IPS-18c (cell line): ENCODE measurements around the gene KCNIP2.

Source experiments
- H3K4me3 ChIP-seq: 2 replicates; pipeline ENCODE4 v1.7.0; 2013; ENCODE audit warnings: low read depth, mild to moderate bottlenecking, low read length, moderate library complexity; ENCODE audit not compliant: insufficient read depth
- H3K9me3 ChIP-seq: one replicate; pipeline ENCODE4 v1.6.1; 2013; ENCODE audit warnings: mild to moderate bottlenecking, low read length, moderate library complexity; ENCODE audit not compliant: control insufficient read depth, insufficient read depth

The KCNIP2 gene

DNA sequence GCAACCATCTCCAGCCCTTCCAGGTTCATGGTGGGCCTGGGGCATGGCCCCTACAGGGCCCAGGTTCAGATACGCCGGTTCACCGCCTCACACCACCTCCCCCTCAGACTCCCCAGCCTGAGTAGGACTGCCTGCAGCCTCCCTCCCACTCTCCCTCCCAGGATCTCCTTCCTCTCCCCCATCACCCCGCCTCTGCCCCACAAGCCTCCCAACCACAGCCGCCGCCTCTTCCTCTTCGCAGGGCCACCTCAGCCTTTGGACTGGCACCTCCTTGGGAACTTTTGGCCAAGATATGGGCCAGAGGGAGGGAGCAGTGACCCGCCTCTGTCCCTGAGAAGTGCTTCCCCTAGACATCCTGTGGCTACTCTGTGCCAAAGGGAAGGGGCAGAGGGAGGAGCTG lies 9.3 kb downstream of the KCNIP2 start:
- H3K4me3 ChIP-seq, result no peak overlapping the region
- peaks cover 2% of the 10 kb centered on the region for H3K9me3 ChIP-seq

DNA sequence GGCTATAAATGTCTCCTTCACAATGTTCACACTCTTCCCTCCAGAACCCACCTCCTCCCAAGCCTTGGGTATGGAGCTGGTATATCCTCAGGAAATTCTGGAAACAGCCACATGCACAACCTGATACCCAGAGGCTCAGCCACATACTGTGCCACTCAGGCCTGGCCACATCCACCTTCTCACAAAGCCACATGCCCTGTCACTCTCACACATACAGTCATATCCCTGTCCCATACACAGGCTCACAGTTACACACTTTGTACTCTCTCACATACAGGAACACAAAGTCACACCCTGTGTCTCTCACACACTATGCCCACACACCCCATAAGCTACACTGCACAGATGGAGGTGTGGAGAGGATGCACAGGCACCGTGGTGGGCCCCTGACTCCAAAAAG lies 10.1 kb downstream of the KCNIP2 start:
- H3K4me3 ChIP-seq, result no peak overlapping the region
- peaks cover 2% of the 10 kb centered on the region for H3K9me3 ChIP-seq

DNA sequence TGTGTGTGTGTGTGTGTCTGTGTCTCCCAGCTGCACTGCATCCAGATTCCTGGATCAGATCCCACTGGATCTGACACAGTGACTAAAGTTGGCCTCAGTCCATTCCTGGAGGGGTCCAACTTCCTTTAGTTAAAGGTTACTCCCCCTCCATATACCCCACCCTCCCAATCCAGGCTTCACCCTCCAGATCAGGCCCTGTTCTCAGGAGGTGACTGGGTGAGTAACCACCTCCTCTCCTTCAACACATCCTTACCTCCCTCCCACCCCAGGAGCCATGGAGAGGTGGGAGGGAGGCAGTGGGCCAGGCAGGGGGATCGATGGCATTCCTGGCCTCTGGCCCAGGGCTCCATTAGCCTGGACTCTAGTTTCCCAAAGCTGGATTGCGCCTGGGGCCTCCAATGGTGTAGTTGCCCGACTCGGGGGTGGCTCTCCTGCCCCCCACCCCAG lies 11.3 kb downstream of the KCNIP2 start:
- Histone ChIP-seq H3K9me3 (peaks cover 2% of the 10 kb centered on the region), H3K4me3 (no peak overlapping the region; the same call in 1 of the 2 replicates)

- Histone ChIP-seq H3K9me3 (peaks cover 1% of the 10 kb centered on the region), H3K4me3 (peak overlapping the region; percentile 61)
Observed at GRCh38 chr10:101831169-101831811, 12.3 kb downstream of the KCNIP2 start.

- peak overlapping the region; percentile 61 for H3K4me3 ChIP-seq
- no peaks in the 10 kb centered on the region for H3K9me3 ChIP-seq
Observed at GRCh38 chr10:101830322-101831168, 13.1 kb downstream of the KCNIP2 start.

DNA sequence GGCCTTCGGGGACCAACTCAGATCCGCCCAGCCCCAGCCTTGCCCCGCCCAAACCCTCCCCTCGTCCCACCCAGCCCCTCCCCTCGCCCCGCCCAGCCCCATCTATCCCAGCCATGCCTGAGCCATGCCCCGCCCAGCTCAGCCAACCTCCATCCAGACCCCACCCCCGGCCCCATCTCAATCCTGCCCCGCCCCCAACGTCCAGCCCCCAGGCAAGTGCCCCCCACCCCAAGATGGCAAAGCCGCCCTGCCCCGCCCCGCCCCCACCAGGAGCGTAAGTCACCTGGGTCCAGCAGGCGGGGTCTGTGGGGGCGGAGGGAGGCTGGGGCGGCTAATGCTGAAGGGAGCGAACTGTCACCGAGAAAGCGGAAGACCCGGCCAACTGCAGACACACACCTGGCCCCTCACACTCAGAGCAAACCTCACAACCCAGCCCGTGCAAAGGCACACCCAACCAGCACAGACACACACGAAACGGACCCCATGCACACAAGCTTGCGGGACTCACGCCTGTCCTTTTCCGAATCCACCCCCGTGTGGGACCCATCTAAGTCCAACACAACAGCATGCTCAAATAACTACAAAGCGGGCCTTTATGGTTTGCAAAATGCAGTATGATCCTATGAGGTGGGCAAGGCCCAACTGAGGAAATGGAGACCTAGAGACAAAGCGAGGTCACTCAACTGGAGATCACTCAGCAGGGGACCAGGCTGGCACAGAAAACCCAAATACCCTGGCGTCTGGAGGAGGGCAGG lies 13.9 kb downstream of the KCNIP2 start:
- H3K9me3 ChIP-seq, result no peaks in the 10 kb centered on the region
- H3K4me3 ChIP-seq, result peak overlapping the region; percentile 61; the same call in 1 of the 2 replicates

GRCh38 chr10:101828766-101829551 lies 14.6 kb downstream of the KCNIP2 start:
- peak overlapping the region; percentile 46; the same call in 1 of the 2 replicates for H3K4me3 ChIP-seq
- H3K9me3 ChIP-seq, result peaks cover 2% of the 10 kb centered on the region

- no peak overlapping the region for H3K4me3 ChIP-seq
- peaks cover 2% of the 10 kb centered on the region for H3K9me3 ChIP-seq
Observed at GRCh38 chr10:101827919-101828600, 15.5 kb downstream of the KCNIP2 start.

GRCh38 chr10:101826852-101827434 lies 16.7 kb downstream of the KCNIP2 start:
- Histone ChIP-seq H3K4me3 (no peak overlapping the region), H3K9me3 (peaks cover 2% of the 10 kb centered on the region)

- H3K4me3 ChIP-seq, result no peak overlapping the region
- peaks cover 2% of the 10 kb centered on the region for H3K9me3 ChIP-seq
Observed at GRCh38 chr10:101824736-101825135, 18.9 kb downstream of the KCNIP2 start.

DNA sequence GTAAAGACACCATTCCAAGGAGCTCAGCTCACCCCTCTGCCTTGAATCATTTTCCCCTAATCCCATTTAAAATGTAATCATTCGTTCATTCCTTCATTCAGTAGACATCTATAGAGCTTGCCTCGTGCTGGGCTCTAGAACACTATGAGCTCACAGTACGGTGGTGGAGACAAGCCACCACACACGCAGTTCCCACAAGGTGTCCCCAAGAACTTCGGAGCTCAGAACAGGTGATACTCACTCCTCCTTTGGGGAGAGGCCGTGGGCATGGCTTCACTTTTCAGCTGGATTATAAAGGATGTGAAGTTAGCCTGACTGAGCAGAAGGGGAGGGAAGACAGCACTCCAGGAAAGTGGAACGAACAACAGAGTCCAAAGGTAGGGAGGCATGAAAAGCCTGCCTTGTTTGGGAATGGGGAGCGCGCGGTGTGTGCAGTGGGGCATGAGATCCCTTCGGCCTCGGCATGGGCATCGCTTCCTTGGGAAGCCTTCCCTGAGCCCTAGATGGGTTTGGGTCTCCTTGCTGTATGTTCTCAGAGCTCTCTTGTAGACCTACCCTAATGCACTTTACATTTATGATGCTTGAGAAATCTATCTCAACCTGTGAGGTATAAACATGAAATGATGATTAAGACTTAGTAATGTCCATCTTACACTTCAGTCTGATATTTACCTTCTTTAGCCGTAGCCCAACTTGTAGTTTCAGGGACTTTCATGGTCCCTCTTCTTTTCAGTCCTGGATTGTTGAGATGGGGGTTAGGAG lies 24.5 kb downstream of the KCNIP2 start:
- H3K4me3 ChIP-seq, result peak overlapping the region; percentile 60
- H3K9me3 ChIP-seq, result no peaks in the 10 kb centered on the region

DNA sequence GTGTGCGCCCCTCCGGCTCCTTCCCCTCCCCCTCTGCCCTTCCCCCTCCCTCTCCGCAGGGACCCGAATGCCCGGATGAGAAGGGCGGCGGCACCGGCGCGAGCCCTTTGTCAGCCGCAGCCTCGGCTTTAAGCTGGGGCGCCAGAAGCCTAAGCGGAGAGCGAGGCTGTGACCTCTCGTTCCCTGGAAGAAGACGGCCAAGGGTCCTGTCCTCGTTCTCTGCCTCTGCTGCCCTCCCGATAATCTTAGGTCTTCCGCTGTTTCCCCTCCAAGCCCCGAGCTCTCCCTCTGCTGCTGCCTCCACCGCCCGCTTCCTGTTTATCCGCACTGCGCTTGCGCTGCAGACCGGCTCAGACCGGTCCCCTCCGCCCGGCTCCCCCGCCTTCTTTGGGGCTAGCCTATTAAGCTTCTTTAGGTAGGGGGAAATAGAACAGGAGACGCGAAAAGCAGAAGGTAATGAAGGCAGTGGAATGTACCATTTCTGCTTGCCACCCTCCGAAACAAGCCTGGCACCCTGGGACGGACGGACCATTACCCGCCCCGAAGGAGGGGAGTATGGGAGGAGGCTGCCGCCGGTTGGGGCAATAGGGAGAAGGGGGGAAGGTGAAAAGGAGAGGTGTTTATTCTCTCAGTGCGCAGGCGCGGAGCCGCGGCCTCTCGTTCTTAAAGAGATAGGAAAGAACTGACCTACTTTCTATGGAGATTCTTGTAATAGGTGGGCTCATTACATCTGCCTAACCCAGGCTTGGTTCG lies 25.3 kb downstream of the KCNIP2 start, which contains the start of gene OGA:
TSS of gene OGA (minus strand) at position 326 of the 753 bp plus-strand sequence. CDS start 422 bp downstream, outside the sequence.
- Histone ChIP-seq H3K4me3 (peak within 1 kb of the TSS; percentile 68), H3K9me3 (no peaks in the 10 kb centered on the region)

DNA sequence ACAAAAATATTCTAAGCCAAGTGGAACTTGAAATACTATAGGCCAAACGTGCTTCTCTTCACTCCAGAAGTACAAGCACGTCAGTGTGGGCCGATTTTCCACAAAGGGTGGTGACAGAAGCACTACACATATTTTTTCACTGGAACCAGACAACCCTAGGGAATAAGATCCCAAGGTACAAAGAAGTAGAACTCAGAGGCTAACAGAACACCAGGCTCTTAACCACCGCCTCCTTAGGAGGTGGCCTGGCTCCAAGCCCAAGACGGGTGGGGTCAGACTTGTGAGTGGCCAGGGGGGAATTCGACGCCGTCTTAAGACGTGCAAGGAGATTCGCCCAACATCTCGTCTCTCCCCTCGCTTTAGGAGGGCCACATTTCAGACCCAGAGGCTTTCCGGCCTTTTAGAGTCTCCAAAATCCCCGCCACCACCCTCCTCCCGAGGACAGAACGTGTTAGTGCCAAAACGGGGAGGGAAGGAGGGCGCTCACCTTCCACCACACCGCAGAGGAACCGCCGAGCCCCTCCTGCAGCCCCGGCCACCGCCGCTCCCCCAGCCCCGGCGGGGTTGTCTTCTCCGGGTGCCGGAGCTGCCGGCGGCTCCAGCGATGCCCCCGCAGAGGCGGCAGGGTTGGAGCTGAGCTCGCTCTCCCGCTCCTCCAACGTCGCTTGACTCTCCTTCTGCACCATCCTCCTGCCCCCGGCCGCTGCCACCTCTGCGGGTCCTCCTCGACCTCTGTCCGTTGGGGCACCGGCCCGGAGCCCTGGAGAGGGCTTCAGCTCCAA lies 26.1 kb downstream of the KCNIP2 start:
- Histone ChIP-seq H3K4me3 (peak overlapping the region; percentile 68), H3K9me3 (no peaks in the 10 kb centered on the region)

DNA sequence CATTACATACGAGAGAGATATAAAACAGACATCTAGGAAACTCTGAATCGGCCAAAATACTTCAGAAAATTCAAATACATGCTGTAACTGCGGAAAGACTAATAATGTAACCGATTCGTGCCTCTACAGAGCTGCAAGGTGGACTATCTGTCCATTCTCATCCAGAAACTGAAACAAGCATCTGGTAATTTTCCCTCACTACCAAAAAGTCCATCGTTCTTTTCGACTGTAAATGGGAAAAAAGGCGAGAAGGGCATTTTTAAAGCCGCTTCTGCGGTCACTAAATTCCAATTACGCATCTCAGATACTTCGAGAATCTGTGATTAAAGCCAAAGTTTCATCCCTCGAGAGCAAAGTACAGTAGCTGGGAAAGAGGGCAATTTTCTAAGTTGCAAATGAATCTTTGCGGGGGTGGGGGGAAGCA lies 26.7 kb downstream of the KCNIP2 start:
- peak overlapping the region; percentile 68 for H3K4me3 ChIP-seq

More for the DNA sequence above, 26.7 kb downstream of the KCNIP2 start:
- H3K9me3 ChIP-seq, result no peaks in the 10 kb centered on the region
